Tongue (tissue), 2 donors: Measurements from ENCODE around the gene PRDM16. TPM values are rescaled to one million over a fixed set of nuclear protein-coding genes. Genes with fewer than 3 reads are reported as not detected.

ENCODE experiments used
- DNase-seq: peaks from one replicate; pipeline ENCODE4 v3.0.0-alpha.2; 2015
- total RNA-seq: library from RNA; depleted of rRNA; stranded (reverse); fragments of >200 nt; gene quantifications from one replicate; pipeline ENCODE4 v1.2.3, GENCODE V29; 2014

The PRDM16 gene
- total RNA-seq, 1 donor from 2014 or later, result 1.6 TPM

DNA sequence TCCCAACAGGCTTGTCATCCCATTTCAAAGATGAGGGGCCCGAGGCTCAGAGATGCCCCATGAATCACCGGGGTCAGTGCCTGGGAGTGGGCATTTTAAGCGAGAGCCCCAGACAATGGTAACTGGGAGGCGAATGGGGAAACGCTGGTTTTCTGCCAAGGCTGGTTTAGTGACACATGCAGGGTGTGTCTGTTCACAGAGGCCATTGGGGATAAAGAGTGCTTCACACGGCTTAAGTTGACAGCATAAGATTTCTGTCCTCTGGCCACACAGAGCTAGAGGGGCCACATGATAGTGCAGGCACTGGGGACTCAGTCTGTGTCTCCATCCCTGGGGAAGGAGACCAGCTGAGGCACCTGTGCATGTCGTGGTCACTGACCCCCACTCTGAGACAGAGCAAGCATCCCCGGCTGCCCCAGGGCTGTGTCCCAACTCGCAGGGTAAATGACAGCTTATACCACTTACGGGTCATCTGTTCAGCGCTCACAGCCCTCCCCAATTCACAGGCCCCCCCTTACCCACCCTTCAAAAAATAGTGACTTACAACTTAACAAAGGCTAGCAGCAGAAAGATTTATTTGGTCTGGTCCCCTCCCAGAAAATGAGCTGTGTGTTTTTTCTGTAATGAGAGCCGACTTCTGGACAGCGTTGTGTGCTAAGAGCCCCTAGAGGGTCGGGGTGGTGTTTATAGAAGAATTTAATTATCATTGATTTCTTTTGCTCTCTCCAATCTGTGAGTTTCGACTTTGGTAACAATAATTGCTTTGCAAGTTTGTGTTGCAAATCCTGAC, 350.6 kb downstream of the PRDM16 start:
- DNase-seq, result peak; percentile 49

DNA sequence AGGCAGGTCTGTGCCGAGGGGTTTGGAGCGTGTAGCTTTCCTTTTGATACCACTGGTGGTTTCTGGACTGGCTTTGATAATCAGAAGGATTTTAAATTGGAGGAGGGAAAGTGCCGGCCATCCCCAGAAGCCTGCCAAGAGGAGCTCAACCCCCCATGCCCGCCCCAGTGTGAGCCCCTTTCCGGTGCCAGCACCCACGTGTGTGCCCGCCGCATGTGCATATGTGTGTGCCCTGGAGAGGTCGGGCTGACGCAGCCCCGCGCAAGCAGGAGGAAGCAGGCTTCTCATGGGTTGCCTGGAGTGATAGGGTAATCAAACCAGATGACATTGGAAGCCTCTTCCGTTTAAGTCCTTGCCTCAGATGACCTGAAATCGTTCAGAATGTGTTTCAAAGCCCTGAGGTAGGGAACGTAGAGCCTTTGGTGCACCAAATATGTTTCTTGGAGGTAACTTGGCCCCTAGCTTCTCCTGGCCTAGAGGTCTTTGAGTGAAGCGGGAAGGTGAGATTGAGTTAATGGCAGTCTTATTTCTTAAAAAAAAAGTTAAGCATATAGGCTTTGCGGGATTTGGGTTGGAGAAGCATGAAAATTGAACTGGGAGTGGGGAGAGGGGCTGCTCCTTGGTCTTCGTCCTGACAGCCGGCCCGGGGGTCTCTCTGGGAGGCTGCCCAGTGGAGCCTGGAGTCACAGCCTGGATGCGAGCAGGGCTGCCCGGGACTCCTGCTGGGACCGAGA, 351.4 kb downstream of the PRDM16 start:
- DNase-seq, result no peak

DNA sequence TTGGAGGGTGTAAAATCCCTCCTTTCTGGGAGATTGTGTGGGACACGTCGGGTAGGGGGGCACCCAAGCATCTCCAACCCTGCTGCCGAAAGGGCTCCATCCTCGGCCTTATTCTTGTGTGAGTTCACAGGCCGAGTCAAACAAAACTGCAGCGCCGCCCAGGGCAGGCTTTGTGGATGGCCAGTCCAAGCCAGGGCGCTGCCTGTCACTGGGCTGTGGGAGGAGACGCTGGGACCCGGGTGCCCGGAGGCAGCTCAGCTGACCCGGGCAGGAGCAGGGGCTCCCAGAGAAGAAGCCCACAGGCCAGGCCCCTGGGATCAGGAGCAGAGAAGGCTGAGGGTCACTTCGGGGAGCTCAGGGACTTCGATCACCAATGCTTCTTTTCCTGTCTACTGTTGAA, 353.6 kb downstream of the PRDM16 start:
- DNase-seq, result no peak

DNA sequence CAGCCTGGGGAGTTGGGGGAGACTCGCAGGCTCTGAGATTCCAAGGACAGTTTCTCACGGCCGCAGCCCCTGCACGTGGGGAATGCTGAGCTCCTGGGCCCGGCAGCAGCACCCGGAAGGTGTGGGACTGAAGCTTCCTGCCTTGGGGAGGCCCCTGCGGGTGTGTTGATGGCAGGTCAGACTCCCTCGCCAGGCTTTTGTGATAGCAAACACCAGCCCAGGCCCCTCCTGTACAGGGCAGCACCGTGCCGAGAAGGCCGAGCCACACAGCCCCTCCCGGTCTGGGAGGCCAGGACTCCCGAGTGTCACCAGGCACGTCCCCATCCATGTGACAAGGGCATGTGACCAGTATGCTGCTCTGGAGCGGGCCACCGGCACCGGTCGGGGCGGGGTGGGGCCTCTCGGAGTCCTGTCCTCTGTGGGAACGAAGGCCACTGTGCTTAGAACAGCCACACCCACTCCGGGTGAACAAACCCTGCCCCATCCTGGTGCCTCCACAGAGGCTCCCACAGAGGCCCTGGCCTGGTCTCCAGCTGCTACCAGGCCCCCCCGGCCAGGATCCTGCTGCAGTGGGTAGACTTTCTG, 354.3 kb downstream of the PRDM16 start:
- DNase-seq, result no peak

DNA sequence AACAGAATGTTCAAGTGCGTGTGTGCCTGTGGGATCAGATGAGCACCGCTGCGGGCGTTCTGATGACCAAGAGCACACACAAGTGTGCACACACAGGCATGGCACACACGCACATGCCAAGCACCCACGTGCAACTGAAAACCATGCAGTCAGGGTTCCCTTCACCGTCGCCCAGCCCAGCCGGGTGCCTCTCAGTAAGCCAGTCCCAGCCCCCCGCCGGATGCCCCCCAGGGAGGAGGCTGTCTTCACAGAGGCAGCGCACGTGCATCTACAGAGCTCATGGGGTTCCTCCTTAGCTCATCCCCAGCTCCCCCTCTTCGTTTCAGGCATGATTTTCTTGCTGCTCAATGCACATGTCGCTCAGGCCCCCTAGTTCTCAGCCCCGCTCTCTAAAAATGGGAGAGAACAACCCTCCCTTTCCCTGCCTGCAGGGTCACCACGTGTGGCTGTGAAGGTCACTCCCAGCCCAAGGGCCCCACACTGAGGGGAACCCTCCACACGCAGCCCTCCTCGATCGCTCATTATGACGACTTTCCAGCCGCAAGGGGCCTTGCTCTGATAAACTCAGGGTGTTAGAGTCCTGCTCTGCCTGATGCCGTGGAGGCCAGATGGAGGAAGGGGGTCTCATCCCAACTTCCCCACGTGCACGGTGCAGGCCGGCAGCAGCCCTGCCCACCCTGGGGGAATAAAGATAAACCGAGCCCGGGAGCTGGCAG, 355.1 kb downstream of the PRDM16 start:
- DNase-seq, result no peak

DNA sequence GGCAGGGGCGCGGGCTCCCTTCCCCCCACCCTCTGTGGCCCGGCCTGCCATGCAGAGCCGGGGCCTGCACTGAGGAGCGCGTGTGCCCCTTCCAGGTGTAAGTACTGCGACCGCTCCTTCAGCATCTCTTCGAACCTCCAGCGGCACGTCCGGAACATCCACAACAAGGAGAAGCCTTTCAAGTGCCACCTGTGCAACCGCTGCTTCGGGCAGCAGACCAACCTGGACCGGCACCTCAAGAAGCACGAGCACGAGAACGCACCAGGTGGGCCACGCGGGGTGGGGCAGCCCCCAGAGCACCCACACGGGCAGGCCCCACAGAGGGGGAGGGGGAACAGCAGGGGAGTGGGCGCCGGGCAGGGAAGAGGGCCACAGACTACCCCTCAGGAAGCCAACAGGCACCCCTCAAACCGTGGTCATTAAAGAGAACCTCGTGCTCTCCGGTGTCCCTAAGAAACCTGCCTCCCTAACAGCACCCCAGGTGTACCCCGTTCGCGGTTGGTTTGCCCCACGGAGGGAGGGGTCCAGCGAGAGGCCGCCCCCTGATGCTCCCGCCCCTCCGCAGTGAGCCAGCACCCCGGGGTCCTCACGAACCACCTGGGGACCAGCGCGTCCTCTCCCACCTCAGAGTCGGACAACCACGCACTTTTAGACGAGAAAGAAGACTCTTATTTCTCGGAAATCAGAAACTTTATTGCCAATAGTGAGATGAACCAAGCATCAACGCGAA, 356.6 kb downstream of the PRDM16 start:
- no peak for DNase-seq

DNA sequence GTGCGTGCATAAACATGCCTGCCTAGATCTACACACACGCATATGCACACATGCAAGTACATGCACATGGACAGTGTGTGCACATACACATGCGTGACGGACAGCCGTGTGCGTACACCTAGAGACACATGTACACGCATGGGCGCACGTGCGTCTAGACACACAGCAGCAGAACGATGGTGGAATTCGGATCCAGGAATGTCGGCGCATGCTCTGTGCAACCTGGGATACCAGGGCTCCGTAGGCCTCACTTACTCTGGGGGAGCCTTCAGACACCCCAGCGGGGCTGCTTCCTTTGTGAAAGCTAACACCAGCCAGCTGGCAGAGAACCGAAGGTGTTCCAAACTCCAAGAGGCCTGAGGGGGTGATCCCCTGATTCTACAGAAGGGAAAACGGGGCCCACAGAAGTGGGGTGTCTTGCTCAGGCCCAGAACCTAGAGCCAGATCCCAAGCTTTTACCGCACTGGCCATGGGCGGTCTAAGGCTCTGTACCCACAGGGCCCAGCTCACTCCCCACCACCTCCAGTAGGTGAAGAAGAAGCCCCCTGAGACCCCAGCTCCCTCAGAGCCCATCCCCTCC, 358.0 kb downstream of the PRDM16 start:
- DNase-seq, result no peak

DNA sequence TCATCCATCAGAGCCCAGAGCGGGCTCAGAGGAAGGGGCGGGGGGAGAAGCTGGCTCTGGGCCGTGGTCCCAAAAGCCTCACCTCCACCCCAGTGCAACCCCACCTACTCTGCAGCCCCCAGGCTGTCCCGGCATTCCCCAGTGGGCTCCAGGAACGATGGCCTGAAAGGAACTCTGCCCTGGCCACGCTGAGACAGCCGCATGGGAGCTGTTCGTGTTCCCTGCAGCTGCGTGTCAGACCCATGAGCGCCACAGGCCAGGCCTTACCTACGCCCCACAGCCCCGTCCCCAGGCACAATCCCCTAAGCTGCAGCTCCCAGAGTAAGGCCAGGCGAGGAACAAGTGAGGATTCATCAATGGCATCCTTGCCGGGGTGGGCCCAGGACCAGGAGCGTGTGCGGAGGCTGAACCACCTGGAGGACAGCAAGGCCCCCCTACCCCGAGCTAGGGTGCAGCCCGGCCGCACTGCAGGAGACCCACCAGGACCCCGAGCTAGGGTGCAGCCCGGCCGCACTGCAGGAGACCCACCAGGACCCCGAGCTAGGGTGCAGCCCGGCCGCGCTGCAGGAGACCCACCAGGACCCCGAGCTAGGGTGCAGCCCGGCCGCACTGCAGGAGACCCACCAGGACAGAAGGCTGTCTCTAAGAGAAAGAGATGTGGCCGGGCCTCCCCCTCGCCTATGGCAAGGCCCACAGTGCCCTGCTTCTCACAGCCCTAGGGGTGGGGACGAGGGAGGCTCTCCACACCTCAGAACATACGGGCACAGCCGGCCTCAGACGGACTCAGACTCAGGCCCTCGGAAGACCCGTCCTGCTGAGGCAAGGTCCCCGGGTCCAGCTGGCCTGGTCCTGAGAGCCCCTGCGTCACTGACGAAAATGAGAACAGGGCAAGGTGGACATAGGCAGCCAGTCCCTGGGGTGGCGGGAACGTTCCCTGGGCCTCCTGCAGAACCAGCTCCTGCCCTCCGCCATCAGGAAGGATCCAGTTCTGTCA, 359.0 kb downstream of the PRDM16 start:
- DNase-seq, result no peak

DNA sequence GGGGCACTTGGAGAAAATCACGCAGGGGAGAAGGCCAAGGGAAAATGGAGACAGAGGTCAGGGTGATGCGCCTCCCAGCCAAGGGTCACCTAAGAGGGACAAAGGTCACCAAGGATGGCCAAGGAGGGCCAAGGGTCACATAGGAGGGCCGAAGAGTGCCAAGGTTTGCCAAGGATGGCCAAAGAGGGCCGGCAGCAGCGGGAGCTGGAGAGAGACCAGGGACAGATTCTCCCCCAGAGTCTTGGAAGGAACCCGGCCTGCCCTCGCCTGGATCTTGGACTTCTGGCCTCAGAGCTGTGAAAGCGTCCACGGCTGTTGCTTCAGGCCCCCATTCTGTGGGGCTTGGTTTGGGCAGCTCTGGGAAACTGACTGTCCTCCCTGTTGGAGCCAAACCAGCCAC, 359.9 kb downstream of the PRDM16 start:
- DNase-seq, result no peak

DNA sequence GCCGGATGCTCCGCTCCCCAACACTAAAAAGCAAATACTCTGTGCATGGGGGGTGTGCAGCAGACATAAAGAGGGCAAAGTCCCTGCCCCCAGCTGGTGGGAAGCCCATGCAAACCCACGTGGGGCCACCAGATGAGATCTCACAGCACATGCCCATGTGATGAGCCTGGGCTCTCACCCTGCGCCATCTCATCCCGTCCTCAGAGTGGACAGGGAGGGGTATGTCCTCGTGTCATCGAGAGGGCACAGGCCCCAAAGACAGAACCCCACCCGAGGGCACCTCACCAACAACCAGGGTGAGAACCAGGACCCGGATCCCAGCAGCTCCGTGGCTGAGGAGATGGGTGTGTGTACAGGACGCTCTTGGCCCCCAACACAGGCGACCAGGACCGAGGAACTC, 360.3 kb downstream of the PRDM16 start:
- DNase-seq, result no peak

DNA sequence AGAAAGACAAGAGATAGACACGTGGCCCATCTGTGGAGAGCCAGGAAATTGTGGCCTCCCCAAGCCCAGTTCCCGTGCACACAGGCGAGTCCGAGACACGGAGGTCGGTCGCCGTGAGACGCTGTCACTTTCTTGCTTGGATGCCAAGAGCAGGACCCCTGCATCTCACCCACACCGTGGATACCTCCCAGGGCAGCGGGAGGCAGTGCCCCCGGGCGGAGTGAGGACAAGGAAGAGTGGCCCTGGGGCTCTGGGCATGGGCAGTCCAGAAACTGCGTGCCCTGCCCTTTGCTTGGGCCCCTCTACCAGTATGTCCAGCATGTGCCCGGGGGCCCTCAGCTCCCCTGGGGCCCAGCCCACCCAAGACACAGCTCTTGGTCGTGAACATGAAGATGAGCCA, 360.8 kb downstream of the PRDM16 start:
- no peak for DNase-seq

DNA sequence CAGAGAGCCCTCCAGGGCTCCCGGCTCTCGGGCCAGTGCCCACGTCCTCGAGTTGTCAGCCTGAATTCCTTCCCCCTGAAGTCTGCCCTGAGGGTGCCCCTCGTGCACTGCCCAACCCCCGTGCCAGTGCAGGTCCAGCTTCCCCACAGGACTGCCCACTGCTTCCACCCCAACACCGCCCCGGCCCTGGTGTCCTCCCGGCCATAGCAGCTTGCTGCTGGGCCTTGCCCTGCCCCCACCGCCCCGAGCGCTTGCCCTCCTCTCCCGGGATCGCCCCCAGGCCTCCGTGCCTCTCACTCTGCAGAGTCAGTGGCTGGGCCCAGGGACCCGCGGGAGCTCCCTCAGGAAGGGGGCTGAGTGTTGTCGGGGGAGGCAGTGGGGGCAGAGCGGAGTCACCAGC, 361.4 kb downstream of the PRDM16 start:
- no peak for DNase-seq

DNA sequence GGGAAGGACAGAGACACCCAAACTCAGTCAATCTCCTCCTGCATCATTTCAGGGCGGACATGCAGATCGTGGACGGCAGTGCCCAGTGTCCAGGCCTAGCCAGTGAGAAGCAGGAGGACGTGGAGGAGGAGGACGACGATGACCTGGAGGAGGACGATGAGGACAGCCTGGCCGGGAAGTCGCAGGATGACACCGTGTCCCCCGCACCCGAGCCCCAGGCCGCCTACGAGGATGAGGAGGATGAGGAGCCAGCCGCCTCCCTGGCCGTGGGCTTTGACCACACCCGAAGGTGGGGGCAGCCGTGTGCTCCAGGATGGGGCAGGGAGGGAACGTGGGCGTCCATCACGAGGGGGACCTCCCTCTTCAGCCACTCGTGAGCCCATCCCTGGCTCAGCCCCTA, 361.8 kb downstream of the PRDM16 start:
- DNase-seq, result no peak

DNA sequence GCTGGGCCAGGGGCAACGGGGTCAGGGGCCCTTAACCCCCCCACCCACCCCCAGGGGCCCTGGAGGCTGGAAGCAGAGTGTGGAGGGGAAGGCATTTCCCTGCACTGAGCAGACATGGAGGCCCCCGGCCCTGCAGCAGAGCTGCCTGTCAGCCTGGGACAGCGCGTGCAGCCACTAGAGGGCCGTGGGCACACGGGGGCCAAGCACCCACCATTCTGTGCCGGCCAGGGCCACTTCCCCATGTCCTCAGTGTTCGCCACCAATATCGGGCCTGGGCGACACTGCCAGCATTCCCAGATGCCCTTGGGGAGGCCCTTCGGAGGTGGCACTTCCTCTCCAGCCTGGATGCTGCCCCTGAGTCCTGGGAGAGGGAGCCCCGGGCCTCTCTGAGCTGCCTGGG, 362.3 kb downstream of the PRDM16 start:
- no peak for DNase-seq

DNA sequence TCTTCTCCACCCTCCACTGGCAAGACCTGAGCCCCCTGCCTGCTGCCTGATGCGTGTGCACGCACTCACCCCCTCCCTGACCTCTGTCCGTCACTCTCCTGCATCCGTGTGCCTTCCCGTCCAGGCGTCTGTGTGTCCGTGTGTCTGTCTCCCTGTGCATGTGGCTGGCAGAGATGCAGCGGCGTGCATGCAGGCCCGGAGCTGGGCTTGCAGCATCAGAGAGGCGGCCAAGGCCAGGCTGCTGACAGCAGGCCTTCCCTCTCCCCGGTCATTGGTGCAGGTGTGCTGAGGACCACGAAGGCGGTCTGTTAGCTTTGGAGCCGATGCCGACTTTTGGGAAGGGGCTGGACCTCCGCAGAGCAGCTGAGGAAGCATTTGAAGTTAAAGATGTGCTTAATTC, 362.7 kb downstream of the PRDM16 start:
- no peak for DNase-seq

DNA sequence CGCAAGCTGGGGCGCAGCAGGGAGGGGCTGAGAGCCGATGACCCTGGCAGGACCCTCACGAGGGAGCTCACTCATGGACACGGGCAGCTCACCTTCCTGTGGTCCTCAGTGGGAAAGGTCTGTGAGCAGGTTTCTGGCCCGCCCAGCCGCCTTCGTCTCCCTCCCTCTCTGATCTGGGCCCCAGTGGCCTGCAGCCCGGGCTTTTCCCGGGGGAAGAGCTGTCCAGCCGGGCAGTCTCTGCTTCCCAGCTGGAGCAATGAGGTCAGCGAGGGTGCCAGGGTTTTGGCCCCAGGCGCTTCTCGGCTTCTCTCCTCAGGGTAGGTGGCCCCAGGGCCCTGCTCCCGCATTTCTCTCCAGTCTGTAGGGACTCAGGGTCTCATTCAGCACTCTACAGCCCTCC, 363.3 kb downstream of the PRDM16 start:
- no peak for DNase-seq

DNA sequence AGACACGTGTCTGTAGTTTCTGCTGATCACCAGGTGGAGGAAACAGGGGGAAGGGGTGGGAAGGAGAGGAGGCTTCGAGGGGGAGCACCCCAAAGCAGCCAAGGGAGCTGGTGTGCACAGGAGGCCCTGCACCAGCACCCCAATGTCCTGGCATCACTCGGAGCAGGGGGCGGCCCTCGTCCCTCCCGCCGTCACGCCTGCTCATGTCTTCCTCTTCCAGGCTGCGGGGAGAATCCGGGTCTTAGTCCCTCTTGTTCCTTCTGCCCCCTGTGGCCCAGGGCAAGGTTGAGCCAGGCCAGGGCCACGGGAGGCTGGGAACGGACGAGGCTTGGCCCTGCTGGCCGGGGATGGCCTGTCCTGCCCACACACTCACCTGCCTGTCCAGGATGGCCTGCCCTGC, 364.1 kb downstream of the PRDM16 start:
- DNase-seq, result no peak

DNA sequence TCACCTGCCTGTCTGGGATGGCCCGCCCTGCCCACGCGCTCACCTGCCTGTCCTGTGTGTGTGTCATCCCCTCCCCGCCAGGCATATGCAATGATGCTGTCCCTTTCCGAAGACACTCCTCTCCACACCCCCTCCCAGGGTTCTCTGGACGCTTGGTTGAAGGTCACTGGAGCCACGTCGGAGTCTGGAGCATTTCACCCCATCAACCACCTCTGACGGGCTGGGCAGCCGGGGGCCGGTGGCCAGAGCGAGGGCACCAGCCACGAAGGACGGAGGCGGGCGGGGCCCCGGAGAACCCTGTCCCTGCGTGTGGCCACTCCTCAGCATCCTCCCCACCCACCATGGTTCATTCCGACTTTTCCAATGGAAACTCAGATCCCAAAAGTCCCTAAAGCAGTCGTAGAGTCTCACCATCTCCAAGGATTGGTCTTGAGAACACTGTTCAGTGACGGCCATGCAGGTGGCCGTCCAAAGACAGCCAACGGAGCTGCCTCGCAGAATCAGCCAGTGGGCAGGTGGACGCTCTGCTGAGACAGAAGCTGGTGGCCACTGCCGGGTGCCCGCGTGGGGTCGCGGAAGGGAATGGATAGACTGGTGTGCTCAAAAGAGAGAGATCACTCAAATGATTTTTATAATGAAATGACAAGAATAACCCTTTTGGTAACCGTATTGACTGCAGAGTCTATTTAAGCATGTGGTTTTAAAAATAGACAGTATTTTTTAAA, 364.8 kb downstream of the PRDM16 start:
- DNase-seq, result no peak

DNA sequence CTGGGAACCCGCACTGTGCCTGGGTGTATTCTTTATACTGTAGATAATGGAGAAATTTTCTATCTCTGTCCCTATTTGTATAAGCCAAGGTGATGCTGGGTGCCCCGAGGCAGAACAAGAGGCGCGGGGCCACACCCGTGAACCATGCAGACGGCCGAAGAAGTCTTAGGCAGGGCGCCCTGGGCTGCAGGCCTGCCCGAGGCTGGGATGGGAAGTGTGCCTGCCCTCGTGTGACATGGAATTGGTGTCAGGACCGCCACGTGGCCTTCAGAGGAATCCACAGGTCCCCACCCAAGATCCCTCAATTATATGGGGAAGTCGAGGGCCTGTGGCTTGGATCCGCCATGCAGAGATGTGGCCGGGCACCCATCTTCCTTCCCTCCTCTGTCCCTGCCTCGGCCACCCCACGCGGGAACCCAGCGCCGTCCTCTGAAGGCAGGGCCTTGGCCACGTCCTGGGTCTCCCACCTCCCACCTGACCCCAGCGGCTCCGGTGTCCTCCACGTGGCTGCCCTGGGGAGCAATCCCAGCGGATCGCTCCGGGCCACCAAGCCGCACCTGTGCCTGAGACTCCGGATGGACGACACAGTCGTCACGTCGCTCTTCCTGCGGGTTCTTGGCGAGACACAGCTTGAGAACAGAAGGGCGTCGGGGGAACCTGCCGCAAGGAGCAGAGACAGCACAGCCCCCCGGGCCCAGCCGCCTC, 365.6 kb downstream of the PRDM16 start:
- no peak for DNase-seq
